Measurements from ENCODE around the gene DNAJC7.

DNAJC7 gene

DNA sequence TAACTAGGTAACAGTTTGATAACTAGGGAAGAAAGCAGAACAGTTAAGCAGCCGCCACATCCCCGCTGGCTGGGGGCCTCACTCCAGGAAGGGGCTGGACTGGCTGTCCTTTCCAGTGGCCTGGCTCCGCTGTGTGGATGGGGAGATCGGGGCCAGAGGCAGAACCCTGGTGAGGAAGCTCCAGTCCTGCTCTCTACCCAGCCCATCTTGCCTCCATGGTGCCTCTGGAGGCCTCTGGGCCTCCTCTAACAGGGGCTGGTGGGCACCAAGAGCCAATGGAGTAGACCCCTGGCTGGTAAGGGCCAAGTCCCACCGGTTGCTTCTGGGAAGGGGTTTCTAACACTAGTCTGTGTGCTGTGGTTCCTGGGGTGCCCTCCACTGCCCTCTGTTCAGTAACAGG lies 42.6 kb downstream of the DNAJC7 start:
- no peak for DNase-seq (ENCODE audit: low read depth)

DNA sequence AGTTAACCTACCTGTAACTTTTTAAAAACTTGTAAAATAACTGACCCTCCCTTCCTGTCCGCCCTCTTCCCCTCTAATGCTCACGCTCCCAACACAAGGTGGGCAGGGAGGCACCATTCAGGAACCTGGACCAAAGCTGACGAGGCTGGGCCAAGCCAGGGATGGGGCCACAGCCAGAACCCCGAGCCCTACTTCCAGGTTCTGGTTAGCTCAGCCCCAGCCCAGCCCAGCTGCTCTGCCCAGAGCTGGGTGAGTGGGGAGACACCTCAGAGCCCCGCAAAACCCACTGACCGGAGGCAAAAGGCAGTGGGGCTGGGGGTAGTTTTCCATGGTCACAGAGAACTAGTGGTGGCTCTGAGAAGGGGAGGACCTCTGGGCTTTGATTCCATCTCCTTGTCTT lies 43.2 kb downstream of the DNAJC7 start:
- DNase-seq (ENCODE audit: low read depth): no peak

DNA sequence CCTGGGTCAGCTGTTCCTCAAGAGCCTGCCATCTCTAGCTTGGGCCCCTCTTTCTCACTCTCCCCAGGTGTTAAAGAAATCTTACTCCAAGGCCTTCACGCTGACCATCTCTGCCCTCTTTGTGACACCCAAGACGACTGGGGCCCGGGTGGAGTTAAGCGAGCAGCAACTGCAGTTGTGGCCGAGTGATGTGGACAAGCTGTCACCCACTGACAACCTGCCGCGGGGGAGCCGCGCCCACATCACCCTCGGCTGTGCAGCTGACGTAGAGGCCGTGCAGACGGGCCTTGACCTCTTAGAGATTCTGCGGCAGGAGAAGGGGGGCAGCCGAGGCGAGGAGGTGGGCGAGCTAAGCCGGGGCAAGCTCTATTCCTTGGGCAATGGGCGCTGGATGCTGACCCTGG lies 43.8 kb downstream of the DNAJC7 start:
- DNase-seq (ENCODE audit: low read depth): no peak

DNA sequence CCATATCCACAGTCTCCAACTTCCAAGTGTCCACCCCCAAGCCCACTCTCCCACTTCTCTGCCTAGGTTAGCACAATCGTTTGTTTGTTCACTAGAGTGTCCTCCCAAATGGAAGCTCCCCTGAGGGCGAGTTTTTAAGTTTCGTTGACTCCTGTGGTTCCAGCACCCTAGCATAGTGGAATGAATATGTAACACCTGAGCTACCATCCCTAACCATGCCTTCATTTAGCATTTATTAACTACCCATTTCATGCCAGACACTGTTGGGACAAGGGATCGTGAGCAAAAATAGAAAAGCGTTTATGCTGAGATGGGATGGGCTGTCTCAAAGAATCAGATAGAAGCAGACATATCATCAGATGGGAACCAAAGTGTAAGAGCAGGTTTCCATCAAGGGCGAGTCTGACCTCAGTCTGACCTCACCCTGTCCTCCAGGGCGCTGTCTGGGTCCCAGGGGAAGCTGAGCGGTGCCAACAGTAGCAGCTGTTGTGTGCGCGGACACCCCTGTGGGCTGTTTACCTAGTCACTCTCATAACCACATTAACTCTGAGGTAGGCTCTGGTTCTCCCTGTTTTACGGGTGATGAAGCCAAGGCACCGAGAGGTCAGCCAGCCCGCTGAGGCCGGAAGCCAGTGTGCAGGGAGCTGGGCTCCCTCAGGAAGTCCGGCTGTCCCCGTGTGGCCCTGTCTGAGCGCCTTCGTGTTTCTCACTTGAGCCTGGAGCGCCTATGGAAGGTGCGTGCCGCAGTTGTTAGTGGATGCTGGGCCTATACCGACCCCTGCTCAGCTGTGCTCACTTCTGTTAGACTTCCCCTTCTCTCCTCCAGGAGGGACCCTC lies 44.5 kb downstream of the DNAJC7 start:
- no peak for DNase-seq (ENCODE audit: low read depth)

DNA sequence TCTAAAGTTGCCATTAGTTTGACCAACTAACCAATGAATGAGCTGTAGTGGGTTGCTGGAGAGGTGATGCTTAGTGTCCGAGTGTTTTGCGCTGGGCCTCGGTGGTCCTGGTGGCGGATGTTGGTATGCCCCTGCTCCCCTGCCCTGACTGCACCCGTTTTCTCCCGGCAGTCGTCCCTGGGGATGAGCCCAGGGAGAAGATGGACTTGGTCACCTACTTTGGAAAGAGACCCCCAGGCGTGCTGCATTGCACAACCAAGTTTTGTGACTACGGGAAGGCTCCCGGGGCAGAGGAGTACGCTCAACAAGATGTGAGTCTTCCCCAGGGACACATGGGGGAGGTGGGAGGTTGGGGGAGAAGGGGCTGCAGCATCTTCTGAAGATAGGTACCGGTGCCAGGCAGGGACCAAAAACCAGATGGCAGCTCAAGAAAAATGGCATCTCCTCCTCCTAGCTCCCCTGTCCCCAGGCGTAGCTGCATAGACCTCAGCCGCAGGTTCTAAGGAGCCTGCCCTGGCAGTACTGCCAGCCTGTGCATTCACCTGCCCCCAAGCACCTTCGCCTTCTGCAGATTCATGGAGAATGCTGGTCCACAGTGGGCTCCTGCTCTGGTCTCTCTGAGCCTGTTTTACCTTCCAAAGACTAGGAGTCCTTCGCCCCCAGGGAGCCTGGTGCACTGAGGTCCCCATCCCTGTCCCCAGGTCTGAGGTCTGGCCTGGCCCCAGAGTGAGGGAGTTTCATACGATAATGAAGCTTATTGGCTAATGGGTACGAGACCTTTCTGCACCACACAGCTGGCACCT lies 45.3 kb downstream of the DNAJC7 start:
- no peak for DNase-seq (ENCODE audit: low read depth)

DNA sequence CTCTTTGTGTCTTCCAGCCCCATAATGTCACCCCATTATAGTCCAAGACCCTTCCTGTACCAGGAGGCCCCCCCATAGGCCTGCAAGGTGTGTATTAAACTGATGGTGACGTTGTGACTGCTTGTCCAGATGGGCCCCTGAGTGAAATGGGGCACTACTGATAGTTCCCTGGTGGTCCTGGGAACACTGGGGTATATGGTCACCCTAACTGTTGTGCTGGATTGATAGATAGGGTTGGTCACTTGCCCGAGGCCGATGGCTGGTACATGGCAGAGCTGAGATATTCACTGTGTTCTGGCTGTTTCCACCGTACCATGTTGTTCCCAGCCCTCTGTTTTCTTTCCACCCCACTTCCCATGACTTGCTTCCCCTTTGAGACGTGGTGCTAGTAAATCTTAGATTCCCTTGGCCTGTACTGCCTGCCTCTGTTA lies 46.3 kb downstream of the DNAJC7 start:
- DNase-seq (ENCODE audit: low read depth): no peak

DNA sequence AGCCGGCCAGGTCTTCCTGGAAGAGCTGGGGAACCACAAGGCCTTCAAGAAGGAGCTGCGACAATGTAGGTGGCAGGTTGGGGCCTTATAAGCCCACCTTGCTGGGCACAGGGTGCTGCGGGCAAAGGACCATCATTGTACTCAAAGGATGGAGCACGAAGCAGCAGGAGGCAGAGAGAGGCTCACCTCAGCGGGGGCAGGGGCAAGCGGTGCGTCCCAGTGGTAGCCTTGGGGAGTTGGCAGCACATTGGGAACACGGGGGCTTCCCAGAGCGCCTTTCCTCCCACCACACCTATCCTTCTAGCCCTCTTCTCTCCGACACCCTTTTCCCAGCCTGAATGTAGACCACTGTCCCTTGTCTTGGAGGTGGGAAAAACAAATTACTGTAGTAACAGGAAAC lies 48.6 kb downstream of the DNAJC7 start:
- DNase-seq (ENCODE audit: low read depth): no peak

DNA sequence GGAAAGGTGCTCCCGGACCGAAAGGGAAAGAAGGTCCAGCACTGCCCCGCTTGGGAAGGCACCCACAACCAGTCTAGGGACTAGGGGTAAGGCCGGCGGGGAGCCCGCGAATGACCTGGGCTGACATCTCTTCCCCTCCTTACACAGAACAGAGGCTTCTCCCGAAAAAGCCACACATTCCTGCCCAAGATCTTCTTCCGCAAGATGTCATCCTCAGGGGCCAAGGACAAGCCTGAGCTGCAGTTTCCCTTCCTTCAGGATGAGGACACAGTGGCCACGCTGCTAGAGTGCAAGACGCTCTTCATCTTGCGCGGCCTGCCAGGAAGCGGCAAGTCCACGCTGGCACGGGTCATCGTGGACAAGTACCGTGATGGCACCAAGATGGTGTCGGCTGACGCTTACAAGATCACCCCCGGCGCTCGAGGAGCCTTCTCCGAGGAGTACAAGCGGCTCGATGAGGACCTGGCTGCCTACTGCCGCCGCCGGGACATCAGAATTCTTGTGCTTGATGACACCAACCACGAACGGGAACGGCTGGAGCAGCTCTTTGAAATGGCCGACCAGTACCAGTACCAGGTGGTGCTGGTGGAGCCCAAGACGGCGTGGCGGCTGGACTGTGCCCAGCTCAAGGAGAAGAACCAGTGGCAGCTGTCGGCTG lies 49.2 kb downstream of the DNAJC7 start:
- DNase-seq (ENCODE audit: low read depth): no peak

DNA sequence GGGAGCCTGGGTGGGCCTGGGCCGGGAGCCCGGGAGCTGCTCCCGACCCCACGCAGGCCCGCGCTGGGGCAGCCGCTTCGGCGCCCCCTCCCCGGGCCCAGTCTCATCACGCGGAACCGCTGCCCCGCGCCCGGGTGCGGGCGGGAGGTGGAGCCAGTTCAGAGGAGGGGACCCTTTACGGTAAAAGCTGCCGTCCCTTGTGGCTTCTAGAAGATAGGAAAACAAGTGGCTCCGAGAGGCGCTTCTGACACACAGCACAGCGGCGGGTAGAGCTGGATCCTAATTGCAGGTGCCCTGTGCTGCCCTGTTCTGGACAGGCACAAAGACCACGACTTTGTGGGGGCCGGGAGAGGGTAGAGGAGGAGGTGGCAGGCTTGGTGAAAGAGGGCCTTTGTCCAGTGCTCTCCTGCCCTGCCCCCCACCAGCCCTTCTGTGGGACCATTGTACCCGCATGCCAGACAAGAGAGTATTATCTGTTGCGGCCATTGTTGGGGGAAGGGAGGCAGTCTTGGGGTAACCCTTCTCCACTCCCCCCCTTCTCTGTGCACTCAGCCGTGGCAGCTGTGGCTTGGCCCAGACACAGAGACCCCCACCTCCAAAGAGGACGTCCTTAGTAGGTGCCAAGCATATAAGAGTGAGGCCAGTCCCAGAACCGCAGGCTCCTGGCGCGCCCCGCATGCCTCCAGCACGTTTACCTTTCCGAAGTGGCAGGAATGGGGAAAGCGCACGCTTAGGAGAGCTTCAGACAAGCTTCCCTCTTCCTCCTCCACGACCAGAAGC lies 49.9 kb downstream of the DNAJC7 start:
- DNase-seq (ENCODE audit: low read depth): peak; percentile 19

DNA sequence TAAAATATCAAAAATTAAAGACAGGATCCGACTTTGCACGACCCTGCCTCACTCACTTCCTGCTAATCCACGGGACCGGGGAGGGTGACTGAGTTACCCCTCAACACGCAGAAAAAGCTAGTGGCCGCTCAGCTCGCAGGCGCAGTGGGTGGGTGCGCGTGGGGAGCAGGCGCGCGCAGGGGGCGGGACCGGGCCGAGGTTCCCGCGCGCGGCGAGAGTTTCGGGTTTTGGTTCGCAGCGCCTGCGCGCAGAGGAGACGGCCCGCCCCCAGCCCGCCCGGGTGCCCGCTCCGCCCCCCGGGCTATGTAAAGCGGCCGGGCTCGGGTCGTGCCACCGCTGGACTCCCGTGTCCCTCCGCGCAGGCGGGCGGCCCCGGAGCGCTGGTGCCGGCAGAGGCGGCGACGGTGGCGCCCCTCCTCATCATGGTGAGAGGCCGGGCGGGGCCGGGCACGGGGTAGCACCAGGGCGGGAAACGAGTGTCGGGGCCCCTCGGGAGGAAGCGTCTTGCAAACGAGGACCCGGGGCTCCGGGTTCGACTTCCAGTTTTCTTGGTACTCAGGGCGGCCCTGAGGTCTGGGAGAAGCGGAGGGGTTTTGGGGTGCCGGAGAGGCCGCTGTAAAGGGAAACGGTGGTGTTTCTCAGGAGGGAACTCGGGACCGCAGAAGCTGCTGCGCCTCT lies 50.6 kb downstream of the DNAJC7 start, which contains the start of gene CNP:
Gene CNP, plus strand, starts transcription at position 333 of the 678 bp plus-strand sequence. Its CDS starts 90 bp downstream, at position 423.
- peak; percentile 86 for DNase-seq (ENCODE audit: low read depth)

DNA sequence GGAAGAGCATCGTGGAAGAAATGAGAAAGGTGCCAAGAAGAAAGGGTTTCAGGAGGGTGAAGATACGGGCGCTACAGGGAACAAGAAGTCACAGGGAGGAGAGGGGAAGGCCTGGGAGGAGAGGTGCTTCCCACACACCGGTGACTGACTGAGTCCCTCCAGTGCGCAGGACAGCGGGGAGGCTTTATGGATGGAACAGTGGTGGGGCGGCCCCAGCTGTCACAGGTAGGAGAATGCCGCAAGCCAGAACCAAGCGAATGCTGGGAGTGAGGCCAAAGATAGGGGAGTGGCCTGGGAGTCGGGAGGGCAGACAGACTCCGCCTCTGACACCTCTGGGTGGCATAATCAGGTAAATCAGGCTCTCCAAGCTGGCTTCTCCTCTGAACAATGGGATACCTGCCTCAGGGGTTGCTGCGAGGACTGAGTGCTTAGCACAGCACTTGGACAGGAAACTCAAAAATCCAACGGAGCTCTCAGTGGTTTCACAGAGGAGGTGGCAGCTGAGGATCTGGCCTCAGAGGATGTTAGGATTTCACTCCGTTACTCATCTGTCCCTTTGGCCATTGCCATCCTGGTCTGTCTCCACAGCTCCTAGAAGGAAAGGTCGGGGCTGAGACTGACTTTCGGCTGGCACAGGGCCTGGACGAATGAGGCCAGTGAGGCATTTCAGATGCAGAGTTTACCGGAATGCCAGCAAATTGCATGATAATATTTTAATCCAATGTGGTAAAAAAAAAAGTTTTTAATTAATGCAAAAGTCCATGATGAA lies 51.4 kb downstream of the DNAJC7 start:
- peak; percentile 49 for DNase-seq (ENCODE audit: low read depth)

DNA sequence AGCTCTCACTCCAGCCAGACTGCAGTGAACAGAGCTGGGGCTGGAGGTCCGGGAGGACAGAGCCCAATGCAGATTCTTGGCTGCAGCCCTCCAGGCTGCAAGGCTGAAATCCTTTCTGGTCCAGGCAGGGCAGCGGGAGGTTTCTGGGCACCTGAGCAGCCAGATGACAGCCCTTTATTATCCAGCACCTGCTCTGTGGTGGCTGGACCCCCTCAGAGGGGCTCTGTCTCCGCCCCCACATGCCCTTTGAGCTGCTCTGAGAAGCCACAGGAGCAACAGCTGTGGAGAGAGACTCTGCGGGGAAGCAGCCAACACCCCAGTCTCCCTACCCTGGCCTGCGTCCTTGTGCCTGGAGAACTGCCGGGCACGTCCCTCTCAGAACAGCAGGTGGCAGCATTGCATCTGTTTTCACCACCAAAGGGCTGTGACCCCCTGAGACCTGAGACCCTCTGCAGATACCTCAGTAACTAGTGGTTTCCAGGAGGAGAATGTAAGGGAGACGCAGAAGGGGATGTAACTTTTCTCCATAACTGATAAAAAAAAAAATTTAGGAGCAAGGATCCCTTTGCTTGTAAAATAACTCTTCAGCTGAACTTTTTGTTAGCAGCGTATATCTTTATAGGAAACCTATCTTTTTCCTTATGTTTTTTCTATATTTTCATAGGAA lies 54.3 kb downstream of the DNAJC7 start:
- peak; percentile 54 for DNase-seq (ENCODE audit: low read depth)

DNA sequence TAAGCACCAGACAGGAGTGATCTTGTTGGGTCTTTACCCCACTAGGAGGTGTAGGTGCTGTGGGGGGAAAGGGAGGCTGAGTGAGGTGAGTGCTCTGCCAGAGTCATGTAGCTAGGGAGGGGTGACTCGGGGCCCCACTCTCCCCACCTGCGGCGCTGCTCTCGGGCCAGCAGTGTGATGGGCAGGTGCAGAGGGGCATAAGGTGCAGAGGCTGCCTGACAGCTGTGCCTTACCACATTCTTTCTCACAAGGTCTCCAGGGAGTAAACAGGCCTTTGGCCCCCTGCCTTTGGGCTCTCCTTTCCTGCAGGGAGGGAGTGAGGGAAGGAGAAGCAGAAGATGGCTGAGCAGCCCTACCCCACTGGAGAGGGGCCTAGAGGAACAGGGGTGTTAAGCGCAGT lies 55.1 kb downstream of the DNAJC7 start:
- DNase-seq (ENCODE audit: low read depth): no peak

DNA sequence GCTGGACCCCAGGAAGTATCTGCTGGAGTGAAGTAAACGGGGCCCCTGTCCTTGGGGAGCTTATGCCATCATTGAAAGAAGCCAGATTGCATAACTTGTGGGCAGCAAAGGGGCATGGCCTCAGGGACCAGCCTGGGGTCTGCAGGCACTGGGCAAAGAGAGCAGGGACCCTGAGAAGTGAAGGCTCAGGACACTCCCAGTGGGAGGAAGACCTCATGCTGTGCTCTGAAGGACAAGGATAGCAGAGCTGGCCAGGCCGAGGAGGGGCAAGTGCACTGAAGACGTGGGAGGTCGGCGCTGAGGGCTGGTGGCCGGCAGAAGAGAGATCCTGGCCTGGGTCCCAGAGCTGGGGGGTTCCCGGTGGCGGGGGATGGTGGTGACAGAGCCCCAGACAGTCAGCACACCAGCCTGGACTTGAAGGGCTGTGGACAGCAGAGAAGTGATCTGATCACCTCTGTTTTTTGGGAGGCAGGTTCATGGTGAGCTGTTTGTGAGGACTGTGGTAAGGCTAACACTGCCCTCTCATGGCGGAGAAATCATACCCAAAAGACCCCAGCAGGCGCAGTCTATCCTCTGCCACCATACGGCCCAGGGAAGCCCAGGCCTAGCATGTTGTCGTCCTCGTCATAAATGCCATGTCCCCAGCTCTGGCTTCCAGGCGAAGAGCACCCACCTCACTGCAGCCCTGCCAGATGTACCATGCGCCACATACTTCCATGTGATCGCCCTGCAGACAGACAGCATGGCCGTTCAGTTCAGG lies 57.7 kb downstream of the DNAJC7 start:
- no peak for DNase-seq (ENCODE audit: low read depth)

DNA sequence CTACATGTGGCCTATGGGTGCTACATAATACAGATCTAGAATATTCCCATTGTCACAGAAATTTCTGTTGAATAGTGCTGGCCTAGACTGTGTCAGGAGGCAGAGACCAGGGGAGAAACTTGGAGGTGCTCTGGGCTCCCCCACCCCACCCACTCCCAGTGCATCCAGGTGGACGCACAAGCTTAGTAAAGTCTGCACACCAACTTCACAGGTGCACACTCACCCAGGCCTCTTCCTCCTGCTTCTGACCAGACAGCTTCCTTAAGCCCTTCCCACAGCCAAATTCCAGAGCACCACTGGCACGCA lies 58.3 kb downstream of the DNAJC7 start:
- no peak for DNase-seq (ENCODE audit: low read depth)

DNA sequence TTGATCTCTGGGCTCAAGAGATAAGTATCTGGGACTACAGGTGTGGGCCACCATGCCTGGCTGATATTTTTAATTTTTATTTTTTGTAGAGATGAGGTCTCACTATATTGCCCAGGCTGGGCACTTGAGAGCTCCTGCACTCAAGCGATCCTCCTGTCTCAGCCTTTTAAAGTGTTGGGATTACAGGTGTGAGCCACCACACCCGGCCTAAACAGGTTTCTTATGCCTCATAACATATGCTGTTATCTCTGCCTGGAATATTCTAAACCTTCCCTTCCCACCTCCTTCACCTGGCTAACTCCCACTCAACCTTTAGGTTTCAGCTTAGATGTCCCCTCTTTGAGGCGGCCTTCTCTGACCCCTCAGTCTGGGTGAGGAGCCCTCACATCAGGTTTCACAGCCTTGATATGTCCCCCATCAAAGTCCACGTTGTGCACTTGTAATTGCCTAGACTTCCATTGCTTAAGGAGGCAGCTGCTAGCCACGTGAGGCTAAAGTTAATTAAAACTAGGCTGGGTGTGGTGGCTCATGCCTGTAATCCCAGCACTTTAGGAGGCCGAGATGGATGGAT lies 59.3 kb downstream of the DNAJC7 start:
- no peak for DNase-seq (ENCODE audit: low read depth)

DNA sequence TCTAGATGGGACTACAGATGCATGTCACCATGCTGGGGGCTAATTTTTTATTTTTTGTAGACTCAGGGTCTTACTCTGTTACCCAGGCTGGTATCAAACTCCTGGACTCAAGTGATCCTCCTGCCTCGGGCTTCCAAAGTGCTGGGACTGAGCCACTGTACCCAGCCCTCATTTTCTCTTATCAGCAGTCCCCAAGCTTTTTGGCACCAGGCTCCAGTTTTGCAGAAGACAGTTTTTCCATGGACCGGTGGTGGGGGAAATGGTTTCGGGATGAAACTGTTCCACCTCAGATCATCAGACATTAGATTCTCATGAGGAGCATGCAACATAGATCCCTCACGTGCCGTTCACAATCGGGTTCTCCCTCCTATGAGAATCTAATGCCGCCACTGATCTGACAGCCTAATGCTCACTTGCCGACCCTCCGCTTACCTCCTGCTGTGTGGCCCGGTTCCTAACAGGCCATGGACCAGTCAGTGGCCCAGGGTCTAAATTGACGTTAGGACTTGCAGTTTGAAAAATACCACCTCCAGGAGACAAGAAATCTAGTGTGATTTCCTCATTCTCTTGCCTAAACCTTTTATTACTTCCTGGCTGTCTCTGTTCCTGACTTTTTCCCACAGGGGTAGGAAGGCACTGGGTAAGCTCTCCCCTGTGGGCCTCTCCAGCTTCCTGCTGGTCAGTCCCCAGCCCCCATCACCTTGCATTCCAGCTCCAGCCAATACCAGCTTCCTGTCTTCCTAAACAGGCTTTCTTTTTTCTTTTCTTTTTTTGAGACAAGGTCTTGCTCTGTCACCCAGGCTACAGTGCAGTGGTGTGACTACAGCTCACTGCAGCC lies 60.0 kb downstream of the DNAJC7 start:
- DNase-seq (ENCODE audit: low read depth): no peak

DNA sequence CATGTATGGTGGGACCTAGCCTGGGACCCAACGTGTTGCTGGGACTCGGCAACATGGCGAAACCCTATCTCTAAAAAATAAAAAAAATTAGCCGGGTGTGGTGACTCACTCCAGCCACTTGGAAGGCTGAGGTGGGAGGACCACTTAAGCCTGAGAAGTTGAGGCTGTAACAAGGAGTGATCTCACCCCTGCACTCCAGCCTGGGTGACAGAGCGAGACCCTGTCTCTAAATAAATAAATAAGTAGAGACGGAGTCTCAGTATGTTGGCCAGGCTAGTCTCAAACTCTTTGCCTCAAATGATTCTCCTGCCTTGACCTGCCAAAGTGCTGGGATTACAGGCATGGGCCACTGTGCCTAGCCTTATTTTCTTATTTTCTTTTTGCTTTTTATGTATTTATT lies 60.7 kb downstream of the DNAJC7 start:
- DNase-seq (ENCODE audit: low read depth): no peak

Data from activated T-helper 9 cell treated with anti-CD3 and anti-CD28 coated beads, Interleukin-2, amount 50 U/mL, for 16 hours (primary cell).